HG02610 (cell line): ENCODE results near the gene FGF6.
"Not testable (repeated sequence)": the region's sequence is repeated elsewhere in the genome, so short reads cannot be mapped to it uniquely, and the experiment has no call there.

Experiments
- ATAC-seq: cut with Tn5 transposase; IDR thresholded peaks from one replicate; pipeline ENCODE4 v1.9.1; 2021; ENCODE audit warnings: mild to moderate bottlenecking, moderate library complexity; ENCODE audit not compliant: unreplicated experiment

FGF6 gene

DNA sequence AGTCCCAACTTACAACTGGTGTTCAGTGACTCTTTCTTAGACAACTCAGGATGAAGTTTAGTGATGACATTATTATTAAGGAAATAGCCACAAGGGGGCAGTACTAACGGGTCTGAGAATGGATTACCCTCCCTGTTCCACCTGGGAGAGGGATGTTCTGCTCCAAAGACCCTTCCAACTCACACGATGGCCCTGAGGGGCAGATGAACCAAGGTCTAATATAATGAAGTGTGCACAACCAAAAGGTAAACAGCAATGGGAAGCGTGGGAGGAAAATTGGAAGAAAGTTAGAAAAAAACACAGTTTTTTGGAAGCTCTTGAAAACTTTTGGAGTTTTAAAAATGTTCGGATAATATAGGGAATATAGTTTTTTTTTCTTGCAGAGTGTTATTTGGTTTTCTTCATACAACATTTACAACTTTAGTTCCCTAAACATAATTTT lies 24.0 kb downstream of the FGF6 start:
- ATAC-seq, result no peak

DNA sequence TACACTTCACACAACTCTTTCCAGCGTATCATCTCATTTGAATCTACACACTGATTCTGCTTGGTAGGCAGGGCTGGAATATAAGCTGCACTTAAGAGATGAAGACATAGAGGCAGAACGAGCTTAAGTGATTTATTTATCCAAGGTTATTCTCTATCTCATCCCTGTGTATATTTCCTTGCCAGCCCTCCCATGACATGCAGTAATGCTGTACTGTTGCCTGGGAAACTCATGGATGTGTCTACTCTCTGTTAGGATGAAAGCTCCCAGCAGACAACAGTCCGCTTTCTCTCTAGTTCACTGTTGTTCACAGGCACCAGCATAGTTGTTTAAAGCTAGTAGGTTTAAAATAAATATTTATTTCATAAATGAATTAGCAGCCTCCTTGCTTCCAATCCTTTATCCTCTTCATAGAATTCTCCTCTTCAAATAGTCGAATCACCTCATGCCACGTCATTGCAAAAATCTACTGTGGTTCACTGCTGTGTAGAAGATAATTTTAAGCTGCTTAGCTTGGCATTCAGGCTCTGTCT lies 25.4 kb downstream of the FGF6 start:
- no peak for ATAC-seq

DNA sequence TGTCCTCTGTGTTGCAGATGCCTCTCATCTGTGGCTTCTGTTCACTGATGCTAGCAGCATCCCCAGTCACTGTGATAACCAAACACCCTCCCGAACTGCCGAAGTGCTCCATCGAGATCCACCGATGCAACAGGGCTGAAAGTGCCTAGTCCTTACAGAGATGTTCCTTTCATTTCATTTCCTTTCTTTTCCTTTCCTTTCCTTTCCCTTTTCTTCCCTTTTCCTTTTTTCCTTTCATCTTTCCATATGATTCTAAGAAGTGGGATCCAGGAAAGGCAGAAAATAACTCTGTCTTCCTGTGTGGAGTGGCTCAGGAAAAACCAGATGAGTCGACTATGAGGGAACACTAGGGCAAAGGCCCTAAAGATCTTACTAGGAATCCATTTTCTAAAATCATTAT lies 26.7 kb downstream of the FGF6 start:
- no peak for ATAC-seq

GRCh38 chr12:4417936-4418335 lies 27.7 kb downstream of the FGF6 start:
- no peak for ATAC-seq

DNA sequence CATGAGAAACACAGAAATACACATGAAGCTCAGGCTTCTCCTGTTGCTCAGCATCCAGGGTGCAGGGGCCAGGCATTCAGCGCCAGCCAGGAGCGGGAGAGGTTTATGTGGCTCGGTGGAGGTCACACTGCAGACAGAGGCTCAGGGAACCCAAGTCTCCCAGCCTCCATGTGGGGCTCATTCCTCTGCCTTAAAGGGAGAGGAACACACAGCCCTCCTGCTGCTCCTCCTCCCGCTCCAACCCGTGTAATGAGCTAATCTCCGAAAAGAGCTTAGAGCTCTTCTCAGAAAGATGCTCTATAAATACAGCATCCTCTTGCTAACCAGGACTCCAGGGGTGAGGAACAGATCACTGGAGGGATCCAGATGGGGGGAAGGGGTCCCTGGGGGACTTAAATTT lies 28.2 kb downstream of the FGF6 start:
- ATAC-seq, result no peak

GRCh38 chr12:4416276-4416675 lies 29.3 kb downstream of the FGF6 start:
- no peak for ATAC-seq

DNA sequence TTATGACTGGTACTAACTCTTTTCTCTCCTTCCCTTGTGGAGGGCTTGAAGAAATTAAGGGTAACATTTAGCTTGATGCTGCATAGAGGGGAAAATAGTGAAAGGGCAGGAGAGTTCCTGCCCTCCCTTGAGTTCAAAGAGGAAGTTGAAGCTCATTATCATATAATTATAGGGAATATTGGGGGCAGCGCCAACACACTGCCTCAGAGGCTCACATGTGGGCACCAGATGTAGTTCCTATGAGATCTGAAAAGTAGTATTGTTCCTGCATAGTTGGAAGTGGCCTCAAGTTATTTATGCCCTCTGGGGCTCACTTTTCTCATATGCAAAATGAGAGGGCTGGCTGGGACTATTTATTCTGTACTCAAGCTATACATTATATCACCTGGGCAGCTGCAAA lies 33.1 kb downstream of the FGF6 start:
- ATAC-seq, result no peak

DNA sequence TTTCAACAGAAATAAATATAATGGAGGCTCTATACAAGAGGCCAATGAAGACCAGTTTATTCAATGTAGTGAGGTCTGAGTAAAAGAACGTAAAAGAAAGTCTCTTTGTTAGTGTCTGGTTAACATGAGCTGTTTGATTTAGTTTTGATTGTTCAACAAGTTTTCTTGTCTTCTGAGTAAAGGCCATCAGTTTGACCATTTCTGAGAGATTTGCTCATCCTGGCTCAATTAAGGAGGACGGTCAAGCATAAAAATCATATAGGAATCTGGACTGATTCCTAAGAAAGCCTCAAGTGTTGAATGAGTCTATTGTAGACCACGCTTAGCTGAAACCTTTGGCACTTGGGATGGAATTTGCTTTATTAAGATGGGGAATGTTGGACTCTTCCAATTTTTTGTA lies 33.6 kb downstream of the FGF6 start:
- ATAC-seq, result no peak

- ATAC-seq, result no peak
Observed at GRCh38 chr12:4407136-4407535, 38.5 kb downstream of the FGF6 start.

DNA sequence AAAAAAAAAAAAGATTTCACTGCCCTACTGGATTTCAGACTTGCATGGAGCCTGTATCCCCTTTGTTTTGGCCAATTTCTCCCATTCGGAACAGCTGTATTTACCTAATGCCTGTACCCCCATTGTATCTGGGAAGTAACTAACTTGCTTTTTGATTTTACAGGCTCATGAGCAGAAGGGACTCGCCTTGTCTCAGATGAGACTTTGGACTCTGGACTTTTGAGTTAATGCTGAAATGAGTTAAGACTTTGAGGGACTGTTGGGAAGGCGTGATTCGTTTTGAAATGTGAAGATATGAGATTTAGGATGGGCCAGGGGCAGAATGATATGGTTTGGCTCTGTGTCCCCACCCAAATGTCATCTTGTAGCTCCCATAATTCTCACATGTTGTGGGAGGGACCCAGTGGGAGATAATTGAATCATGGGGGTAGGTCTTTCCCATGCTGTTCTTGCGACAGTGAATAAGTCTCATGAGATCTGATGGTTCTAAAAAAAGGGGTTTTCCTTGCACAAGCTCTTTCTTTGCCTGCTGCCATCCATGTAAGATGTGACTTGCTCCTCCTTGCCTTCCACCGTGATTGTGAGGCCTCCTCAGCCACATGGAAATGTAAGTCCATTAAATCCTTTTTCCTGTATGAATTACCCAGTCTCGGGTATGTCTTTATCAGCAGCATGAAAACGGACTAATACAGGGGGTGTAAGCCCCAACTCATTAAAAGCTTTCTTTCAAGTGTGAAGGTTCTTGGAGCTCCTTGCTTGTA lies 40.6 kb downstream of the FGF6 start:
- ATAC-seq, result not testable (repeated sequence)

- ATAC-seq, result no peak
Observed at GRCh38 chr12:4402996-4403395, 42.6 kb downstream of the FGF6 start.

GRCh38 chr12:4401117-4401516 lies 44.5 kb downstream of the FGF6 start:
- no peak for ATAC-seq

GRCh38 chr12:4395818-4396217 lies 49.8 kb downstream of the FGF6 start:
- ATAC-seq, result no peak

DNA sequence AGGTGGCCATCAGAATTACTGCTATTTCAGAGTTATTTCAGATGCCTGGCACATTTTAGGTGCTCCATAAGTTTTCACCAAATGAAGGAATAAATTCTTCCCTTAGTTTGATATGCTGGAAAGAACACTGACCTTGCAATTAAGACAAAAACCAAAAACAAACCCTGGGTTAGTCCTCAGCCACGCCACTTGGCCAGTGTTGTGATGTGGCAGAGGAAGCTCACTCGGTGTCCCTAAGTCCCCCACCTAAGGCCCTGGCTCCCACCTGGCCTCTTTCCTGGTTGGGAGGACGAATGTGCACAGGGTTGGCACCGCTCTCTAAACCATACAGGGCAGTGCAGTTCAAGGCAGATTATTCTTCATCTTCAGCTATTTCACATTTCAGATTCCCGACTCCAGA lies 52.4 kb downstream of the FGF6 start:
- ATAC-seq, result no peak

DNA sequence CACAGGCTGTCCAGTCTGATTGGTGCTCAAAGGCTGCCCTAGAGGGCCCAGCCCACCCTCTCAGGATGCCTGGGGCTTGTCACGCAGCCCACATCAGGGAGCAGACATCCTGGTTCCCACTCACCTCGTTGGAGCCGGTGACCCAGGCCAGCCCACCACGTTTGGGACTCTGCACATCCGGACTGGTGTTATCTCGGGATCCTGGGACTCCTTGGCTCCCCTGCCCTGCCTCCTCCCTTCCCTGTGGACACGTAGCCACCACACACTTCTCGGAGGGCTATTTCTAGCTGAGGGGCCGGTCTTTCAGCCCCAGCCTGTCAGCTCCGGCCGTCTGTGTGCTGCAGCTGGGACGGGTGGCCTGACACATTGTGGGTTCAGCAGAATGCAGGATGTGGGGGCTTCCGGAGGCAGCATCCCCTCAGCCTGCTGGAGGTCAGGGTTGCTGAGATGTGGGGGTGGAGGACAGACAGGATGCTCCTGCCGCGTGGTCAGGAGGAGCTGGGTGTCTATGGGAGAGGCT lies 53.3 kb downstream of the FGF6 start:
- ATAC-seq, result no peak

DNA sequence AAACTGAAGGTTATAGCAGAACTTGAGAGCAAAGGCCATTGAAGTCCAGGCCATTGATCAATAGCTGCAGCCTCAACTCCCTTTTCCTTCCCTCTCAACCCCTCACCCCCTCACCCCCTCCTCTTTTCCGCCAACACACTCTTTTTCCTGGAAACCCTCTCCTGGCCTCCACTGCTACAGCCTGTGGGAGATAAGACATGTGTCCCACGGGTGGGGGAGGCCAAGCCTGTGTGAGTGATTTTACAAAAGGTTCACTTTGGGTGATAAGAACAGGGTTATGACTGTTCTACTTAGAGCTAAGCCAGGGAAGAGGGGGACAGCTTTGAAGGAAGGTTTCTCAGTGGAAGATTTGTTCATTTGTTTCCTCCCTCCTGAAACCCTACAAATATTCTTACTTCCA lies 57.0 kb downstream of the FGF6 start:
- ATAC-seq, result no peak

DNA sequence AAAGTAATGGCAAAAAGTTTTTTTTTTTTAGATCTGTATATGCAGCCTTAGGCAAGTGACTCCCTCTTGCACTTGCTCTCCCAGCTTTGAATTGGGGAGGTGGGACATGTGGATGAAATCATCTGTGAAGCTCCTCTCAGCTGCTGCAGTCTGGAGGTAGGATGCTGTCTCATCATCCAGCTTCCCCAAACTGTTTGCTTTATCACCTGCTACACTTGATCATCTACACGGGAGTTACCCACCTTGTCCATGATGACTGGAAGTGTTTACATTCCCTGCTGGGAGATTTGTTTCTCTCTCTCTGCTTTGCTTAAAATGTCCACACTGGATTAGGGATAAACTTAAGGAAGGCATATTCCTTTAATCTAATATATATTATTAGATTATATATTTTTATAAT lies 57.6 kb downstream of the FGF6 start:
- ATAC-seq, result no peak

GRCh38 chr12:4387607-4388006 lies 58.0 kb downstream of the FGF6 start:
- ATAC-seq, result no peak

- ATAC-seq, result no peak
Observed at GRCh38 chr12:4386801-4387200, 58.8 kb downstream of the FGF6 start.
